Gastroesophageal sphincter (tissue), 3 donors: ENCODE results near the gene PRR15L.

ENCODE experiments used
- POLR2A ChIP-seq, 2 donors: fragments of 450-650 bp; IDR thresholded peaks; one replicate each; pipeline ENCODE4 v1.6.1; 2017; ENCODE audit warnings: antibody characterized with exemption in 2 of 2, mild to moderate bottlenecking in 2 of 2, moderate library complexity in 1 of 2
- POLR2AphosphoS5 ChIP-seq: sonication (generic); formaldehyde crosslinking; IDR thresholded peaks from one replicate; pipeline ENCODE4 v1.6.1; 2017; ENCODE audit warnings: antibody characterized with exemption
- TF ChIP-seq, protein P1 (sequence below), 4 experiments: fragments of 200-600 bp in 2 of 4; fragments of 450-650 bp in 2 of 4; sonication (generic) in 1 of 4; IDR thresholded peaks; one replicate each; pipeline ENCODE4 v1.5.1; 2017 to 2019; ENCODE audit warnings: antibody characterized with exemption in 4 of 4, mild to moderate bottlenecking in 2 of 4, moderate library complexity in 2 of 4

DNA sequence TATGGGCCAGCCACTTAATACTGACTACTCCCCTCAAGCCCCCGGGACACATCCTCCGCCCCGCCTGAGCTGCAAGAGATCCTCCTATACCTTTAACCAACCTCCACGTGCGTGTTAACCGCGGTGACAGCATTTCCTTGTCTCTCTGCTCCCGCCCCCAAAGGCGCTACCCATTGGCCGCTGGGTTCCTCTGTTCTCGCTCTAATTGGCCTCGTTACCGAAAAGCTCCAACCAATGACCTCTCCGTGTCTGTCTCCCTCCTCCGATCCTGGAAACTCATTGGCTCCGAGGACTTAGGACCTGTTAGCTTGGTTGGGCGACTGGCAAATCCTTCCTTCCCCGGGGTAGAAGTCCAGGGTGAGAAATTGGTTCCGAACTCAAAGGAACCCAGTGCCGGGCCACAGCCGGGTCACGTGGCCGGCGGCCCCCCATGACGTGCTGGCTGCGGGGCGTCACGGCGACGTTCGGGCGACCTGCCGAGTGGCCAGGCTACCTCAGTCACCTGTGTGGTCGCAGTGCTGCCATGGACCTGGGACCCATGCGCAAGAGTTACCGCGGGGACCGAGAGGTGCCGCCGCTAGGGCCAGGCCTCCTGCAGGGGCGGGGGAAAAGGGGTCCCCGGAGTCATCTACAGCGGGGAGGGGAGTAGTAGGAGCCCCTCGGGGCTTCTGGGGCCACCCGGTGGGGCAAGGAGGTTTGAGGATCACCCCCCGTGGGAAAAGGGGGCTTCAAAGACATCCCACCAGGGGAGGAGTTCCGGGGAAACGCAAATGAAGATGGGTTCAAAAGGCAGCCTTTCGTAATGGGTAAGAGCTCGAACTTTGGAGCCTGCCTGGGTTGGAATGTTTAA lies 16.2 kb downstream of the PRR15L start, which contains the start of gene PNPO:
- TF ChIP-seq, protein P1, sequence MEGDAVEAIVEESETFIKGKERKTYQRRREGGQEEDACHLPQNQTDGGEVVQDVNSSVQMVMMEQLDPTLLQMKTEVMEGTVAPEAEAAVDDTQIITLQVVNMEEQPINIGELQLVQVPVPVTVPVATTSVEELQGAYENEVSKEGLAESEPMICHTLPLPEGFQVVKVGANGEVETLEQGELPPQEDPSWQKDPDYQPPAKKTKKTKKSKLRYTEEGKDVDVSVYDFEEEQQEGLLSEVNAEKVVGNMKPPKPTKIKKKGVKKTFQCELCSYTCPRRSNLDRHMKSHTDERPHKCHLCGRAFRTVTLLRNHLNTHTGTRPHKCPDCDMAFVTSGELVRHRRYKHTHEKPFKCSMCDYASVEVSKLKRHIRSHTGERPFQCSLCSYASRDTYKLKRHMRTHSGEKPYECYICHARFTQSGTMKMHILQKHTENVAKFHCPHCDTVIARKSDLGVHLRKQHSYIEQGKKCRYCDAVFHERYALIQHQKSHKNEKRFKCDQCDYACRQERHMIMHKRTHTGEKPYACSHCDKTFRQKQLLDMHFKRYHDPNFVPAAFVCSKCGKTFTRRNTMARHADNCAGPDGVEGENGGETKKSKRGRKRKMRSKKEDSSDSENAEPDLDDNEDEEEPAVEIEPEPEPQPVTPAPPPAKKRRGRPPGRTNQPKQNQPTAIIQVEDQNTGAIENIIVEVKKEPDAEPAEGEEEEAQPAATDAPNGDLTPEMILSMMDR (IDR thresholded peaks at IDR 0.05), result peak in 1 of 4 experiments; percentile 14
- peak; percentile 50 to 53 for TF ChIP-seq POLR2A (IDR thresholded peaks at IDR 0.05)
- TF ChIP-seq POLR2AphosphoS5, result no peak
